K562 (cell line): ENCODE results near the gene COLEC12. TPM values are rescaled to one million over a fixed set of nuclear protein-coding genes. Genes with fewer than 3 reads are reported as not detected.

Experiments used
- ATAC-seq: fragments of 200-7000 bp; cut with Tn5 transposase; 3 replicates; pipeline ENCODE4 v1.9.1; 2020; ENCODE audit warnings: moderate library complexity
- BruUV-seq: library from RNA; stranded (reverse); fragments of 400-500 nt; replicated peaks from 2 replicates; lab custom pipeline; 2021; lab: Mats Ljungman, UMichigan
- CTCF ChIA-PET: fragments of 300-600 bp; formaldehyde crosslinking; extraction: SDS; loops from one replicate; lab custom pipeline; 2021; ENCODE audit warnings: low intra/inter-chr PET ratio; lab: Yijun Ruan, JAX
- POLR2A ChIA-PET: fragments of 300-600, 350-650 bp; sonication (Branson Sonifier 250); formaldehyde crosslinking; extraction: SDS; loops from one replicate; lab custom pipeline; 2021; ENCODE audit warnings: antibody characterized with exemption, inconsistent platforms; lab: Yijun Ruan, JAX
- DNase-seq, 4 experiments: peaks; one replicate each; pipeline versions ENCODE4 v3.0.0 to v3.0.0-alpha.2; 2011 to 2018; ENCODE audit warnings: low spot score in 3 of 4, mixed read lengths in 3 of 4; ENCODE audit errors: extremely low read depth in 1 of 4
- FAIRE-seq: peaks from 2 replicates; lab custom pipeline; 2011; peaks lifted over from hg19 to GRCh38; lab: Jason Lieb, UNC
- H2AFZ ChIP-seq: 2 replicates; pipeline ENCODE4 v1.6.0; 2011; ENCODE audit warnings: low read depth, low read length, control low read depth, inconsistent platforms
- H3K27ac ChIP-seq: fragments of 200-600 bp; 3 replicates; pipeline ENCODE4 v1.8.0; 2011; ENCODE audit warnings: low read depth, mild to moderate bottlenecking, control low read depth, inconsistent platforms, low read length, moderate library complexity, mixed read lengths; ENCODE audit errors: extremely low read depth
- H3K27me3 ChIP-seq, 2 experiments: fragments of 300-600 bp in 1 of 2; 2 replicates in 1 of 2; 3 replicates in 1 of 2; pipeline versions ENCODE4 v1.6.0 to v1.8.0; 2011; ENCODE audit warnings: inconsistent platforms in 2 of 2, low read length in 2 of 2, mild to moderate bottlenecking in 1 of 2, mixed read lengths in 1 of 2, moderate library complexity in 1 of 2; ENCODE audit not compliant: control insufficient read depth in 2 of 2, insufficient read depth in 2 of 2
- H3K36me3 ChIP-seq: fragments of 300-600 bp; 3 replicates; pipeline ENCODE4 v1.8.0; 2011; ENCODE audit warnings: mild to moderate bottlenecking, low read length, inconsistent platforms; ENCODE audit not compliant: control insufficient read depth, insufficient read depth
- H3K4me1 ChIP-seq, 2 experiments: fragments of 200-600 bp in 1 of 2; replicated peaks in 1 of 2; 2 replicates in 1 of 2; 3 replicates in 1 of 2; pipeline versions ENCODE4 v1.5.1 to v1.8.0; 2011; ENCODE audit warnings: inconsistent platforms in 2 of 2, low read length in 2 of 2, mild to moderate bottlenecking in 1 of 2, mixed read lengths in 1 of 2, moderate library complexity in 1 of 2; ENCODE audit not compliant: control insufficient read depth in 2 of 2, insufficient read depth in 2 of 2
- H3K4me2 ChIP-seq: 2 replicates; pipeline ENCODE4 v1.6.1; 2011; ENCODE audit warnings: low read length, control low read depth, inconsistent platforms, mixed read lengths; ENCODE audit not compliant: insufficient read depth
- H3K4me3 ChIP-seq: fragments of 200-600 bp; sonication (generic), shearing (Covaris generic); 2 replicates; pipeline ENCODE4 v1.5.1; 2016; ENCODE audit warnings: control low read depth, inconsistent platforms
- H3K79me2 ChIP-seq: fragments of 200-600 bp; 3 replicates; pipeline ENCODE4 v1.8.0; 2011; ENCODE audit warnings: low read length, inconsistent platforms; ENCODE audit not compliant: control insufficient read depth, insufficient read depth
- H3K9ac ChIP-seq, 2 experiments: 2 replicates each; pipeline versions ENCODE4 v1.6.0 to v1.6.1; 2011; ENCODE audit warnings: low read depth in 2 of 2, low read length in 2 of 2, control low read depth in 1 of 2, inconsistent platforms in 1 of 2, mild to moderate bottlenecking in 1 of 2, mixed read lengths in 1 of 2; ENCODE audit not compliant: insufficient read depth in 1 of 2
- H3K9me1 ChIP-seq: one replicate; pipeline ENCODE4 v1.6.0; 2011; ENCODE audit warnings: inconsistent platforms, mild to moderate bottlenecking, low read length, moderate library complexity; ENCODE audit not compliant: control insufficient read depth, insufficient read depth
- H3K9me3 ChIP-seq: replicated peaks from 2 replicates; pipeline ENCODE4 v1.5.1; 2011; ENCODE audit warnings: low read depth, low read length, inconsistent platforms; ENCODE audit not compliant: control insufficient read depth, insufficient read depth
- H4K20me1 ChIP-seq: replicated peaks from 2 replicates; pipeline ENCODE4 v1.6.1; 2011; ENCODE audit warnings: low read length, inconsistent platforms, mixed read lengths; ENCODE audit not compliant: control insufficient read depth, insufficient read depth
- ATF3 ChIP-seq, 2 experiments: fragments of 450-650 bp in 1 of 2; sonication (generic) in 1 of 2; formaldehyde crosslinking in 1 of 2; IDR thresholded peaks in 1 of 2; conservative IDR thresholded peaks in 1 of 2; 2 replicates each; pipeline versions ENCODE4 v1.6.1 to v1.8.1; 2016 to 2023; ENCODE audit warnings: mild to moderate bottlenecking in 2 of 2, moderate library complexity in 2 of 2, inconsistent platforms in 1 of 2, missing genetic modification reagents in 1 of 2
- CBX5 ChIP-seq: IDR thresholded peaks from 2 replicates; pipeline ENCODE4 v1.6.1; 2014; ENCODE audit warnings: low read depth, borderline replicate concordance
- CXXC5 ChIP-seq: fragments of 250-450 bp; sonication (Bioruptor Pico); IDR thresholded peaks from 2 replicates; pipeline ENCODE4 v1.8.0; 2022; ENCODE audit warnings: inconsistent platforms, mild to moderate bottlenecking, moderate library complexity
- IRF1 ChIP-seq: sonication (generic); formaldehyde crosslinking; IDR thresholded peaks from 2 replicates; pipeline ENCODE4 v1.8.0; 2022; ENCODE audit warnings: missing genetic modification reagents, mild to moderate bottlenecking, borderline replicate concordance
- MLX ChIP-seq, 2 experiments: fragments of 450-650 bp in 1 of 2; sonication (generic) in 1 of 2; formaldehyde crosslinking; conservative IDR thresholded peaks; 2 replicates each; pipeline versions ENCODE4 v1.4.0 to v1.8.1; 2020 to 2022; ENCODE audit warnings: mild to moderate bottlenecking in 1 of 2, missing genetic modification reagents in 1 of 2
- PTRF ChIP-seq: fragments of 450-650 bp; IDR thresholded peaks from 2 replicates; pipeline ENCODE4 v1.6.1; 2016; ENCODE audit warnings: mild to moderate bottlenecking, missing genetic modification characterization, missing compliant biosample characterization
- SLC30A9 ChIP-seq: fragments of 250-450 bp; sonication (Bioruptor Pico); IDR thresholded peaks from 2 replicates; pipeline ENCODE4 v1.8.0; 2022; ENCODE audit warnings: mild to moderate bottlenecking, moderate library complexity
- SRF ChIP-seq, 2 experiments: fragments of 250-450, 450-650 bp in 1 of 2; sonication (Bioruptor Pico) in 1 of 2; sonication (generic) in 1 of 2; formaldehyde crosslinking; IDR thresholded peaks; 2 replicates each; pipeline versions ENCODE4 v1.5.0 to v1.5.1; 2020 to 2022; ENCODE audit warnings: mild to moderate bottlenecking in 1 of 2, missing genetic modification reagents in 1 of 2
- SUPT5H ChIP-seq: fragments of 450-650 bp; IDR thresholded peaks from 2 replicates; pipeline ENCODE4 v1.6.1; 2016
- ZBTB7A ChIP-seq: IDR thresholded peaks from 2 replicates; pipeline ENCODE4 v1.6.1; 2011; ENCODE audit warnings: low read depth, mild to moderate bottlenecking, low read length, moderate library complexity, borderline replicate concordance; ENCODE audit not compliant: control insufficient read depth
- ZNF57 ChIP-seq: fragments of 450-650 bp; formaldehyde crosslinking; IDR thresholded peaks from 2 replicates; pipeline ENCODE4 v1.4.0; 2020; ENCODE audit warnings: mild to moderate bottlenecking, moderate library complexity
- ZNF586 ChIP-seq: fragments of 450-650 bp; formaldehyde crosslinking; conservative IDR thresholded peaks from 2 replicates; pipeline ENCODE4 v1.4.0; 2020; ENCODE audit warnings: mild to moderate bottlenecking, moderate library complexity
- ZNF644 ChIP-seq: fragments of 200-800 bp; sonication (Bioruptor generic); IDR thresholded peaks from 2 replicates; pipeline ENCODE4 v1.6.1; 2016; ENCODE audit warnings: low read depth, missing genetic modification characterization, missing compliant biosample characterization
- WGBS: fragments of 100-300 bp; shearing (Covaris generic); methylation state at CpG from one replicate; pipeline ENCODE4 v1.1.6; 2016; ENCODE audit warnings: low coverage, mixed read lengths; ENCODE audit not compliant: insufficient coverage; ENCODE audit errors: missing lambda C conversion rate; 5-methylcytosine and 5-hydroxymethylcytosine counted together
- in situ Hi-C: fragments of 300-500 bp; cut with MboI; formaldehyde crosslinking; loops from 4 replicates; pipeline ENCODE4 v1.15.0; 2018; ENCODE audit warnings: inconsistent platforms, mixed read lengths
- intact Hi-C: fragments of 100-400 bp; cut with micrococcal nuclease; formaldehyde crosslinking; loops from 2 replicates; pipeline ENCODE4 v1.14.2; 2022
- polyA plus RNA-seq, 8 experiments: library from polyadenylated mRNA; depleted of rRNA in 4 of 8; stranded (reverse) in 5 of 8; unstranded in 3 of 8; fragments of >200 nt; fragmentation: Nextera tagmentation in 2 of 8; fragmentation: Illumina TruSeq in 1 of 8; extraction: Ambion mirVana in 2 of 8; extraction: Trizol in 1 of 8; gene quantifications; 2 replicates each; pipeline versions ENCODE4 v1.2.1 to v1.2.3, GENCODE V29; 2011 to 2014; ENCODE audit warnings: inconsistent platforms in 1 of 8, missing spikeins in 1 of 8
- total RNA-seq, 7 experiments: library from RNA; depleted of rRNA in 6 of 7; stranded (reverse); fragments of >200 nt in 6 of 7; fragmentation: Illumina TruSeq in 2 of 7; extraction: Trizol in 2 of 7; gene quantifications; 2 replicates each; pipeline versions ENCODE4 v1.2.1 to v1.2.3, GENCODE V29; 2011 to 2021; ENCODE audit warnings: low replicate concordance in 1 of 7

The COLEC12 gene
- total and polyA plus RNA-seq, 9 of the 15 experiments (the other 6 are each of a cell fraction or from before 2014, with no cell fraction given): 0.04 TPM; not detected in 8

- Histone ChIP-seq H3K9me3 (no peaks in the 10 kb centered on the region), H3K9me1 (no peaks in the 10 kb centered on the region), H4K20me1 (no peaks in the 10 kb centered on the region), H3K27ac (no peak overlapping the region), H3K79me2 (no peaks in the 10 kb centered on the region), H3K27me3 (peaks cover 19 to 23% of the 10 kb centered on the region in 2 experiments)
- CTCF ChIA-PET: no interaction called here
- 0% methylated on average over 2 of the region's 2 CpGs for WGBS
- POLR2A ChIA-PET: interaction anchor here (1.6 to 1.7 kb wide), 2 partner anchors 18 to 26 kb away, joined by 3 to 6 read pairs; no protein-coding TSS in a partner anchor
- TF ChIP-seq ZNF644 (tag) (no peak), SLC30A9 (CRISPR knock-in tag) (no peak), SRF (CRISPR knock-in tag; IDR thresholded peaks at IDR 0.05) (no peak), PTRF (tag) (no peak), ZNF57 (CRISPR knock-in tag) (no peak), IRF1 (CRISPR knock-in tag) (no peak), CBX5 (no peak), MLX (CRISPR knock-in tag; conservative IDR thresholded peaks at IDR 0.05) (no peak), SUPT5H (no peak), CXXC5 (no peak), ZNF586 (no peak), ZBTB7A (no peak), ATF3 (IDR thresholded peaks at IDR 0.05) (no peak), ATF3 (CRISPR knock-in tag; conservative IDR thresholded peaks at IDR 0.05) (no peak)
- TF ChIP-seq, all 486 proteins: peak for 0
- Histone ChIP-seq H3K36me3 (no peaks in the 10 kb centered on the region), H3K4me2 (no peak overlapping the region), H3K4me3 (no peak overlapping the region), H3K9ac (no peak overlapping the region), H3K4me1 (no peaks in the 10 kb centered on the region), H2AFZ (no peak overlapping the region)
- in situ Hi-C loops (no loop called here), intact Hi-C loops (no loop called here)
- no peak for FAIRE-seq
- BruUV-seq: no TSS peak
- ATAC-seq: no peak
- DNase-seq: no peak
Measured at GRCh38 chr18:438571-438970, 61.9 kb downstream of the COLEC12 start.
